ENCODE measurements around the gene PTPRT. TPM values are rescaled to one million over a fixed set of nuclear protein-coding genes. Genes with fewer than 3 reads are reported as not detected.

Gene PTPRT
- total RNA-seq, 1 experiment from 2014 or later, result not detected

DNA sequence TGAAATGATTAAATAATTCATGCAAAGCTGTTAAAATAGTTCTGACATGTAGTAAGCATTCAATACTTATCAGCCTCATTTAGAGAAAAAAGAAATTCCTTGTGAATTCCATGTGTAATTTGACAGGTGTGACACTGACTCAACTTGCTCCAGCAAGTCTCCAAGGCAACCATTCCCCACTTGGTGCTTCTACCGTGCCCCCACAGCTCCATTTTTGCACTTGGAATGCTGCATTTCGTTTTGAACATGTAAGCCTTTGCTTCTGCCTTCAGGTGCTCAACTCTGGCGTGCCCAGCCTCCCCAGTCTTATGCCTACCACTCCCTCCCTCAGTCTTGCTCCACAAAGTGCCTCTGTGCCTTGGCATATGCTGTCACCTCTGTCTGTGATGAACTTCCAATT is 810.9 kb downstream of the PTPRT start:
- H3K9me3 Mint-ChIP-seq (ENCODE audit: low read depth, unreplicated experiment), result peaks cover 2% of the 10 kb centered on the region
- no peak overlapping the region for H3K27ac Mint-ChIP-seq (ENCODE audit: unreplicated experiment)
- no peak overlapping the region for H3K4me3 Mint-ChIP-seq (ENCODE audit: low read depth, unreplicated experiment)
- no peaks in the 10 kb centered on the region for H3K36me3 Mint-ChIP-seq (ENCODE audit: insufficient read depth, unreplicated experiment)
- BruUV-seq (replicated peaks), result no TSS peak
- intact Hi-C loops (cut with micrococcal nuclease; ENCODE audit: unreplicated experiment), result no loop called here
- no peaks in the 10 kb centered on the region for H3K4me1 Mint-ChIP-seq (ENCODE audit: low read depth, unreplicated experiment)
- CTCF ChIA-PET, result no interaction called here
- TF ChIP-seq, protein P1, sequence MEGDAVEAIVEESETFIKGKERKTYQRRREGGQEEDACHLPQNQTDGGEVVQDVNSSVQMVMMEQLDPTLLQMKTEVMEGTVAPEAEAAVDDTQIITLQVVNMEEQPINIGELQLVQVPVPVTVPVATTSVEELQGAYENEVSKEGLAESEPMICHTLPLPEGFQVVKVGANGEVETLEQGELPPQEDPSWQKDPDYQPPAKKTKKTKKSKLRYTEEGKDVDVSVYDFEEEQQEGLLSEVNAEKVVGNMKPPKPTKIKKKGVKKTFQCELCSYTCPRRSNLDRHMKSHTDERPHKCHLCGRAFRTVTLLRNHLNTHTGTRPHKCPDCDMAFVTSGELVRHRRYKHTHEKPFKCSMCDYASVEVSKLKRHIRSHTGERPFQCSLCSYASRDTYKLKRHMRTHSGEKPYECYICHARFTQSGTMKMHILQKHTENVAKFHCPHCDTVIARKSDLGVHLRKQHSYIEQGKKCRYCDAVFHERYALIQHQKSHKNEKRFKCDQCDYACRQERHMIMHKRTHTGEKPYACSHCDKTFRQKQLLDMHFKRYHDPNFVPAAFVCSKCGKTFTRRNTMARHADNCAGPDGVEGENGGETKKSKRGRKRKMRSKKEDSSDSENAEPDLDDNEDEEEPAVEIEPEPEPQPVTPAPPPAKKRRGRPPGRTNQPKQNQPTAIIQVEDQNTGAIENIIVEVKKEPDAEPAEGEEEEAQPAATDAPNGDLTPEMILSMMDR (IDR thresholded peaks at IDR 0.05; ENCODE audit: unreplicated experiment), result no peak
- peaks cover 61% of the 10 kb centered on the region for H3K27me3 Mint-ChIP-seq (ENCODE audit: unreplicated experiment)
- no peak for DNase-seq

DNA sequence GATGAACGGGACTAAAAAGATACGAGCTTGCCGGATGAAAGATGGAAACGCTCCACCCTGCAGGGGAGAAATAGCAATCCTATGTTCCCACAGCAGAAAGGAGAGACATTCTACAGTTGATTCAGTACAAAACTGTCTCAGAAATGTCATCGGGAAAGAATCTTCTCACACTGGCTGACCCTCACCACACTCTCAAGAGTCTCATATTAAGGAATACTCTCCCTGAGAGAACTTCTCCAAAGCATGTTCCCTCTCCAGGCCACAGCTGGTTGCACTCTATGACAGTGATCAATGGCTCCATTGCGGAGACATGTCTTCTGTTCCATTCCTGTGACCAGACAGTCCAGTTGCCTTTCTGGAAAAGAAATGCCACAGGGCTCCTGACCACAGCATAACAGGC is 813.6 kb downstream of the PTPRT start:
- TF ChIP-seq, protein P1 (IDR thresholded peaks at IDR 0.05; ENCODE audit: unreplicated experiment), result no peak
- BruUV-seq (replicated peaks), result no TSS peak
- Mint-ChIP-seq H3K4me3 (ENCODE audit: low read depth, unreplicated experiment) (no peak overlapping the region), H3K27me3 (ENCODE audit: unreplicated experiment) (peaks cover 42% of the 10 kb centered on the region), H3K36me3 (ENCODE audit: insufficient read depth, unreplicated experiment) (no peaks in the 10 kb centered on the region), H3K4me1 (ENCODE audit: low read depth, unreplicated experiment) (no peaks in the 10 kb centered on the region), H3K9me3 (ENCODE audit: low read depth, unreplicated experiment) (no peaks in the 10 kb centered on the region), H3K27ac (ENCODE audit: unreplicated experiment) (no peak overlapping the region)
- no peak for DNase-seq
- CTCF ChIA-PET, result no interaction called here
- intact Hi-C loops (cut with micrococcal nuclease; ENCODE audit: unreplicated experiment), result no loop called here

DNA sequence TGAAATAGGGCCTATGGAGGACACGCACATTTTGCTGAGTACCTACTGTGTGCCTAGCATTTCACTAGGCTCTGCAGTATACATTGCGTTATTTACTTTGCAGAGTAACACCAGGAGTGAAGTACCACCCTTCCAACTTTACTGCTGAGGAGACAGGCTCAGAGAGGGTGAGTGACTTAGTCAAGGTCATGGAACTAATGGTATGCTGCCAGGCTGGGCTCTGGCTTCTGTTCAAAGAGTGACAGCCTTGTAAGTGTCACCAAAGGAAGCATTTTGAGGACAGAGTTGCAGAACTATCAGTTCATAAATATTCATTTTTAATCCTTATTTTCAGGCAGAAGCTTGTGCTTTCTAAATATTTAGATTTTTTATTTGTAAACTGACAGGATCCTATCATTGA is 816.7 kb downstream of the PTPRT start:
- intact Hi-C loops (cut with micrococcal nuclease; ENCODE audit: unreplicated experiment), result no loop called here
- TF ChIP-seq, protein P1 (IDR thresholded peaks at IDR 0.05; ENCODE audit: unreplicated experiment), result no peak
- no peak overlapping the region for H3K4me3 Mint-ChIP-seq (ENCODE audit: low read depth, unreplicated experiment)
- H3K27me3 Mint-ChIP-seq (ENCODE audit: unreplicated experiment), result peaks cover 50% of the 10 kb centered on the region
- no peaks in the 10 kb centered on the region for H3K9me3 Mint-ChIP-seq (ENCODE audit: low read depth, unreplicated experiment)
- BruUV-seq (replicated peaks), result no TSS peak
- CTCF ChIA-PET, result no interaction called here
- no peaks in the 10 kb centered on the region for H3K36me3 Mint-ChIP-seq (ENCODE audit: insufficient read depth, unreplicated experiment)
- H3K4me1 Mint-ChIP-seq (ENCODE audit: low read depth, unreplicated experiment), result no peaks in the 10 kb centered on the region
- DNase-seq, result no peak
- H3K27ac Mint-ChIP-seq (ENCODE audit: unreplicated experiment), result no peak overlapping the region

DNA sequence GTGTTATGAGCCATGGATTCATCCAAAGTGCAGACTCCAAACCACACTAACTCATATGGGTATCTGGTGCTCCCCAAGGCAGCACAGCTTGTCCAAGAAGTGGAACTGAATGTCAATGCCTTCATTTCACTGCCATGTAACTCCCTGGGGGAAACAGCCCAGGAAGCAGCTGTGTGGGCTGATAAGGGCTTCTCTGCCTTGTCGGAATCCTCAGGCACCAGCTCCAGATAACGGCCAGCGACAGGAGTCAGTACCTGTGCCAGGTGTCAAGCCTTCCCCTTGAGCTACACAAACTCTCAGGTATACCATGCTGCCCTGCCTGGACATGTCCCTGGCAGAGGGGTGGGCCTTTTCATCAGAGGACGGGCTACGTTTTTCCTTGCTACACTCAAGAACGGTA is 819.6 kb downstream of the PTPRT start:
- H3K27ac Mint-ChIP-seq (ENCODE audit: unreplicated experiment), result no peak overlapping the region
- no TSS peak for BruUV-seq (replicated peaks)
- intact Hi-C loops (cut with micrococcal nuclease; ENCODE audit: unreplicated experiment), result no loop called here
- TF ChIP-seq, protein P1 (IDR thresholded peaks at IDR 0.05; ENCODE audit: unreplicated experiment), result no peak
- DNase-seq, result no peak
- CTCF ChIA-PET, result no interaction called here
- no peaks in the 10 kb centered on the region for H3K4me1 Mint-ChIP-seq (ENCODE audit: low read depth, unreplicated experiment)
- H3K27me3 Mint-ChIP-seq (ENCODE audit: unreplicated experiment), result peaks cover 60% of the 10 kb centered on the region
- no peaks in the 10 kb centered on the region for H3K36me3 Mint-ChIP-seq (ENCODE audit: insufficient read depth, unreplicated experiment)
- no peaks in the 10 kb centered on the region for H3K9me3 Mint-ChIP-seq (ENCODE audit: low read depth, unreplicated experiment)
- H3K4me3 Mint-ChIP-seq (ENCODE audit: low read depth, unreplicated experiment), result no peak overlapping the region

DNA sequence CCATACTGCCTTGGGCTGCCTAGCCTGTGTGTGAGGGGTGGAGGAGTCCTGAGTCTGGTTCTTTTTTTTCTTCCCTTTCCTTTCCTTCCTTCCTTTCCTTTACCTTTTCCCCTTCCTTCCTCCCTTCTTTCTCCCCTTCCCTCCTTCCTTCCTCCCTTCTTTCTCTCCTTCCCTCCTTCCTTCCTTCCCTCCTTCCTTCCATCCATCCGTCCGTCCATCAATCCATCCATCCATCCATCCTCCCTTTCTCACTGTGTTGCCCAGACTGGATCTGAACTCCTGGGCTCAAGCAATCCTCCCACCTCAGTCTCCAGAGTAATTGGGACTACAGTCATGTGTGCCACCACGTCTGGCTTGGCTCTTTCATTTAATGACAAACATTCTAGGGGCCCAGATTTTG is 820.8 kb downstream of the PTPRT start:
- no peaks in the 10 kb centered on the region for H3K9me3 Mint-ChIP-seq (ENCODE audit: low read depth, unreplicated experiment)
- H3K27me3 Mint-ChIP-seq (ENCODE audit: unreplicated experiment), result peaks cover 60% of the 10 kb centered on the region
- no peaks in the 10 kb centered on the region for H3K4me1 Mint-ChIP-seq (ENCODE audit: low read depth, unreplicated experiment)

More for the DNA sequence above, 820.8 kb downstream of the PTPRT start:
- CTCF ChIA-PET, result no interaction called here
- DNase-seq, result no peak
- TF ChIP-seq, protein P1 (IDR thresholded peaks at IDR 0.05; ENCODE audit: unreplicated experiment), result no peak
- Mint-ChIP-seq H3K36me3 (ENCODE audit: insufficient read depth, unreplicated experiment) (no peaks in the 10 kb centered on the region), H3K4me3 (ENCODE audit: low read depth, unreplicated experiment) (no peak overlapping the region), H3K27ac (ENCODE audit: unreplicated experiment) (no peak overlapping the region)
- no TSS peak for BruUV-seq (replicated peaks)
- intact Hi-C loops (cut with micrococcal nuclease; ENCODE audit: unreplicated experiment), result no loop called here
